ENCODE measurements around the gene FAM151A.

The FAM151A gene

DNA sequence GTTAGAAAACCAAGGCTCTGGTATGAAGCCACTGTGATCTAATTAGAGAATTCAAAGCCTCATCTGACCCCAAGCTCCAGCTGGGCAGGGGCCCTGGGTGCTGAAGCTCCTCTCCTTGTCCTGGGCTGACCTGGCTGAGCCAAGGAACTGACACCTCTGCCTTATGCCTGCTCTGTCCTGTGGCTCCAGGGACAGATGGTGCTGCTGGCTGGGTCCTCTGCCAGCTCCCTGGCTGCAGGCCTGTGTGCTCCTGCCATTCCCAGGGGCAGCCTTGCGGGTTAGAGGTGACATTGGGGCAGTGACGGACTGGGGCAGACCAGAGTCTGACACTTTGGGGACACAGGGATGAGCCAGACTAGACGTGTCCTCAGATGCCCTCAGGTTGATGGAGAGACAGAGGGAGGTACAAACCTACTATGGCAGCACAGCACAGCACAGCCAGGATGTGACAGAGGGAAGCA is 63.5 kb downstream of the FAM151A start:
- peaks cover 0 to 22% of the 10 kb centered on the region in 2 experiments for H3K27me3 ChIP-seq (ENCODE audit: control insufficient read depth in 1 of 2, insufficient read depth in 1 of 2, low read length in 2 of 2)
- H3K9me3 ChIP-seq (ENCODE audit: control insufficient read depth, low read length), result no peaks in the 10 kb centered on the region
- H3K4me2 ChIP-seq (ENCODE audit: low read length, poor library complexity, severe bottlenecking), result no peak overlapping the region
- peak overlapping the region; percentile 76 for H4K8ac ChIP-seq (ENCODE audit: low read length)
- H3K4me3 ChIP-seq (ENCODE audit: insufficient read depth in 1 of 2, low read depth in 1 of 2, low read length in 2 of 2), result no peak overlapping the region
- H2AK5ac ChIP-seq (ENCODE audit: low read length, severe bottlenecking), result no peak overlapping the region
- no peak overlapping the region for H2BK120ac ChIP-seq (ENCODE audit: low read depth, low read length)
- H3K23ac ChIP-seq (ENCODE audit: low read length in 2 of 2), result no peak overlapping the region
- no peak for DNase-seq
- H2AFZ ChIP-seq (ENCODE audit: low read depth, low read length), result no peak overlapping the region
- H3K27ac ChIP-seq (ENCODE audit: low read length, poor library complexity, severe bottlenecking), result no peak overlapping the region
- no peaks in the 10 kb centered on the region for H3K36me3 ChIP-seq (ENCODE audit: control insufficient read depth in 1 of 2, insufficient read depth in 2 of 2, low read depth in 1 of 2, low read length in 2 of 2)
- H4K91ac ChIP-seq (ENCODE audit: low read length), result peak overlapping the region; percentile 61
- peak overlapping the region in 1 of 2 experiments; percentile 71 for H3K4ac ChIP-seq (ENCODE audit: low read depth in 1 of 2, low read length in 2 of 2)
- no peak overlapping the region for H3K18ac ChIP-seq (ENCODE audit: low read depth in 1 of 2, low read length in 2 of 2)
- H3K14ac ChIP-seq (ENCODE audit: low read length in 2 of 2), result peak overlapping the region in 1 of 2 experiments; percentile 51
- WGBS, result 90% methylated on average over 3 of the region's 3 CpGs
- no peak overlapping the region for H2BK15ac ChIP-seq (ENCODE audit: low read depth, poor library complexity, severe bottlenecking)
- peak overlapping the region in 1 of 2 experiments; percentile 18 for H2BK12ac ChIP-seq (ENCODE audit: low read length in 2 of 2)
- H2BK5ac ChIP-seq (ENCODE audit: low read depth, low read length, poor library complexity, severe bottlenecking), result no peak overlapping the region
- H3K79me1 ChIP-seq (replicated peaks; ENCODE audit: low read length, poor library complexity, severe bottlenecking), result no peaks in the 10 kb centered on the region
- H3K9ac ChIP-seq (ENCODE audit: low read length), result no peak overlapping the region
- H3K4me1 ChIP-seq (ENCODE audit: control insufficient read depth, insufficient read depth, low read depth, low read length), result no peaks in the 10 kb centered on the region
